Kidney capillary endothelial cell (primary cell): Measurements from ENCODE around the gene NDE1.
A peak's percentile ranks its signal among the peaks of the same experiment; 100 is the strongest.
"Not testable (repeated sequence)": the region's sequence is repeated elsewhere in the genome, so short reads cannot be mapped to it uniquely, and the experiment has no call there.

Experiments
- DNase-seq: peaks from one replicate; pipeline ENCODE4 v3.0.0-alpha.2; 2018; ENCODE audit warnings: low spot score

The NDE1 gene

DNA sequence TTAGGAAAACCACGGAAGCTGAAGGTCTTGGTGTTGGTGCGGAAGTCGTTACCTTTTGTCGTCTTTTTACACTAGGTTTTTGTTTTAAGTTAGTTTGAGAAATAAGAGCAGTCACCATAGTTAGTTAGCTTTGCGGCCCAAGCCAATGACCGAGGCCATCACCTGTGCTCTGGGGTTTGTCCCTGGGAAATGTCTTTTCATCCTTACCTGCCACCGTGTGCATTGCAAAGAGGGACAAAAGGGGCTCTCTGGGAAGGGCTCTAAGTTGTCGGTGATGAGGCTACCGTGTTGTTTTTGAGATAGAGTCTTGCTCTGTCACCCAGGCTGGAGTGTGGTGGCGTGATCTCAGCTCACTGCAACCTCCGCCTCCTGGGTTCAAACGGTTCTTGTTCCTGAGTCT is 49.8 kb downstream of the NDE1 start:
- no peak for DNase-seq

- no peak for DNase-seq
These were observed 51.3 kb downstream of the NDE1 start for GRCh38 chr16:15701367-15701766.

DNA sequence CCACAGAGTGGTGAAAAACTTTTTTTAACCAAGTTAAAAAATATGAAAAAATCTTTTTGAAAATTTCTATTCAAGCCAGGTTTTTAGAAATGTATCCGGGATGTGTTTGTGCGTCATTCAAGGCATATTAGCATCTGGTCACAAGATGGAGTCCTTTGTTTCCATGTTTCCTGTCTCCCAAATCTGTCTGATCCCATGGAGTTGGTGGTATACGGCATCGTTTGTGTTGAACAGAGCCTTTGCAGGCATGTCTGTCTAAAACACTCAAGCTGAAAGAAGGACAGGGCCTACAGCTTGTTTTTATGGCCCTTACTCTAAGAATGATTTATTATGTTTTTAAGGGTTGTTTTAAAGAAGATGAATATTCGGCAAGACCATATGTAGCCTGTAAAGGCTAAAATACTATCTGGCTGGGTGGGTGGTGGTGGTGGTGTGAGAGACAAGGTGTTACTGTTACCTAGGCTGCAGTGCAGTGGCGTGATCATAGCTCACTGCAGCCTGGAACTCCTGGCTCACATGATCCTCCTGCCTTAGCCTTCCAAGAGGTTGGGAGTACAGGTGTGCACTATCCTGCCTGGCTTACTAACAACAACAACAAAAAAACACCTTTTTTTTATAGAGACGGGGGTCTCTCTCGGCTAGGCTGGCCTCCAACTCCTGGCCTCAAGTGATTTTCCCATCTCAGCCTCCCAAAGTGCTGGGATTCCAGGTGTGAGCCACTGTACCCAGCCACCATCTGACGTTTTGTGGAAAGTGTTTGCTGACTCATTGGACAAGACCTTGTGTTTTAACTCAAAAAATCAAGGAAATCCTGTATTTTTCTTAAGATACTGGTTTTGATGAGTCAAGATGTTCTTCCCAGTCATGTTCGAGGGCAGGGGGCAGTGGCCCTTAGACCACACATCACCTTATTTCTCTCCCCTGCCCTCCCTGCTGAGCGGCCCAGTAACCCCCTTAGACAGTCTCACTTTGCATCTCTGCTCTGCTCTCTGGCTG is 52.2 kb downstream of the NDE1 start:
- DNase-seq: no peak

- DNase-seq: no peak
These were observed 53.1 kb downstream of the NDE1 start for GRCh38 chr16:15703029-15703736.

DNA sequence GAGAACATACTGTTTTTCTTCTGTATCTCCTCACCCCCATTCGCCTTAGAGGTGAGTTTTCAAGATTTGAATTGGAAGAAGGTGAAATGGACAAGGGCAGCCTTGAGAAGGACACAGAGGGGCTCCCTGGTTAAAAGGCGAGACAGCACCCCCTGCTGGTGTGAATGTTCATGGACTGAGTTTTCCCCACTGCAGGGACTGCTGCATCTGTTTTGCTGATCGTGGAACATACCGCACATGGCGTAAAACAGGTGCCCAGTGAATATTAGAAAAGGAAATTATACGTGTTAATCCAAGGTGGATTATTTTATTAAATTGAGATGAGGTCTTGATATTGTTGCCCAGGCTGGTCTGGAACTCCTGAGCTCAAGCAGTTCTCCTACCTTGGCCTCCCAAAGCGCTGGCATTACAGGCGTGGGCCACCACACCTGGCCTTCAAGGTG is 54.5 kb downstream of the NDE1 start:
- DNase-seq: peak; percentile 54

- no peak for DNase-seq
These were observed 55.1 kb downstream of the NDE1 start for GRCh38 chr16:15705064-15705565.

- no peak for DNase-seq
These were observed 57.3 kb downstream of the NDE1 start for GRCh38 chr16:15707332-15707731.

DNA sequence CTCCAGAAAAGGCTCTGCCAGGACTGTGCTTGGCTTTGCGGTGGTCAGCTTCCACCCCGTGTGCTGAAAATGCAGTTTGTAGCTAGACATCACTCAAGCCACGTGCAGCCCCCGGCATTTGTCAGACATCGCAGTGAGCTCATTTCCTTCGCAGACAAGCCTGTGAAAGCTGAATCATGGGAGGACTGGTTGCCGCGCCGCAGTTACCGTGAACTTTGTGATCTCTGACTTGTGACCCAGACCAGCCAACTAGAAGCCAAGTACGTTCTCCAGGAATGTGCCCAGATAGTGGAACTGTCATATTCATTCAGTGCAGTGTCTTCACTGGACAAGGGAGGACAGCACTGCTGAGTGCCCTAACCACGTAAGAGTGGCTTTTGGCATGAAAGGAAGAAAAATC is 58.1 kb downstream of the NDE1 start:
- peak; percentile 89 for DNase-seq

GRCh38 chr16:15708997-15709396 is 59.0 kb downstream of the NDE1 start:
- DNase-seq: no peak

- no peak for DNase-seq
These were observed 64.5 kb downstream of the NDE1 start for GRCh38 chr16:15714393-15715172.

DNA sequence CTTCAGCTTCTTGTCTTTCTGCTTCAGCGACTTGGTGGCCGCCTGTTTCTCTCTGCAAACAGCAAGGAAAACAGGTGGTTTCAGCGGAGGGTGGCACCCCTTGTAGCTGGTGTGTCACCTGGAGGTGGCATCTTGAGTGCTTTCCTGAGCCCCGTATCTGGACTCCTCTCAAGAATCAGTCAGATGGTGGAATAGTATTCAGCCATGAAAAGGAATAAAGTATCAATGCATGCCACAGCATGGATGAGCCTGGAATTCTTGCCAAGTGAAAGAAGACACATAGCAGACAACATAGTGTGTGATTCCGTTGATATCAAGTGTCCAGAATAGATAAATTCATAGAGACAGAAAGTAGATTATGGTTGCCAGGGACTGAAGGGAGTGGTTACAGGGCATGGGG is 65.2 kb downstream of the NDE1 start:
- DNase-seq: no peak

DNA sequence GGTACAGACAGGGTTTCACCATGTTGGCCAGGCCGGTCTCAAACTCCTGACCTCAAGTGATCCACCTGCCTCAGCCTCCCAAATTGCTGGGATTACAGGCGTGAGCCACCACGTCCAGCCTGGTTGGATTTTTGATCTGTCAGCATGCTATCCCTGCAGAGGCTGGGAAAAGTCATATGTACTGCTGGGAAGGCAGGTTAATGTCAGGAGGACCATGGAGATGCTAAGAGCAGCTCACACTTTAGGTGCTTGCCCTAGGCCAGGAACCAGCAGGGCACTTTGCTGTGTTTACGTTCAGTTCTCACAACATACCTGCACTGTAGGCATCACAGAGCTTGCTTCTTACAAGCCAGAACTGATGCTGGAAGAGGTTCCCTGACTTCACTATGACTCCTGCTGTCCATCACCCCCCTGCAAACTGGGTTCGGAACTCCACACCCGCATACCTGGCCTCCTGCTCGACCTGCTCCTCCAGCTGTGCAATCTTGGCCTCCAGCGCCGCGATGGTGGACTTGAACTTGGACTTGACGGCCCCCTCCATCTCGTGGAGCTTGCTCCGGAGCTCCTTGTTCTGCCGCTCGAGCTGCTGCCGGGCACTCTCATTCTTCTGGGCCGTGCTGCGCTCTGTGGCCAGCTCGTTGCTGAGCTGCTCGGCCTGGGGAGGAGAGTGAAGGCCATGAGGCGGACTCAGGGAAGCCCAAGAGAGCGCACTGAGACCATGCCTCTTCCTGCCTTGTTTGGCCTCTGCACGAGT is 66.8 kb downstream of the NDE1 start:
- no peak for DNase-seq

- DNase-seq: no peak
These were observed 71.0 kb downstream of the NDE1 start for GRCh38 chr16:15721018-15721417.

- DNase-seq: no peak
These were observed 73.8 kb downstream of the NDE1 start for GRCh38 chr16:15723808-15724207.

- no peak for DNase-seq
These were observed 75.7 kb downstream of the NDE1 start for GRCh38 chr16:15725641-15726240.

DNA sequence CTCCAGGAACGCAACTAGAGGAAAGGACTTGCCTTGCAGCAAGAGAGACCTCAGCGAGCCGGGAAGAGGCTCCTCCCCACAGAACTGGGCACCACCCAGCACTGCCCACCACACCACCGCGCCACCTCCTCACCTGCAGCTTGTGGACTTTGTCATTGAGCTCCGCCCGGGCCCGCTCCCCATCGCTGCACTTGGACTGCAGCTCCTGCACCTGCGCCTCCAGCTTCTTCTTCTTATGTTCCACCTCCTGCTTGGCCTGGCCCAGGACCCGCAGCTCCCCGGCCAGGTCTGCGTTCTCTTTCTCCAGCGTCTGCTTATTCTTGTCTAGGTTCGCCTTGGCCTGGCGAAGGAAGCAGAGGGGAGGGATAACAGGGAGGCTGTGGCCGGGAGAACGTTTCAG is 76.7 kb downstream of the NDE1 start:
- no peak for DNase-seq

GRCh38 chr16:15727697-15728096 is 77.7 kb downstream of the NDE1 start:
- not testable (repeated sequence) for DNase-seq

GRCh38 chr16:15729152-15729551 is 79.1 kb downstream of the NDE1 start:
- no peak for DNase-seq

DNA sequence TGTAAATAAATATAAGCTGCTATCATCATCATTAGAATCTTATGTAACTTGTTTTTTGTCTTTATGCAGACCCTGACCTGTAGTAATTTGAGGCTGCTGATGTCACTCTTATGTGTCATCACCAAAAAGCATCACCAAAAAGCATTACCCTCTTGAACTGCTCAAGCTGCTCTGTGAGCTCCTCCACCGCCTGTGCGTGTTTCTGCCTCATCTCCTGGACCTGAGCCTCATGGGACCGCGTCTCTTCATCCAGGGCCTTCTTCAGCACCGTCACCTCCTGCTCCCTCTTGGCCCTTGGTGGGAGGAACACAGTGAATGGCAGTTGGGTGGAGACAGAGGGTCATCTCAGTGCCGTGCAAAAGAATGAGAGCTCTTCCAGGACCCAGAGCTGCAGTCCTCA is 82.4 kb downstream of the NDE1 start:
- DNase-seq: no peak

- DNase-seq: no peak
These were observed 85.6 kb downstream of the NDE1 start for GRCh38 chr16:15735610-15736009.

GRCh38 chr16:15736529-15736928 is 86.5 kb downstream of the NDE1 start:
- no peak for DNase-seq
